PC-3 (cell line): ENCODE results near the gene SEC62. TPM values are rescaled to one million over a fixed set of nuclear protein-coding genes. Genes with fewer than 3 reads are reported as not detected.
A peak's percentile ranks its signal among the peaks of the same experiment; 100 is the strongest.

Experiments
- ATAC-seq: fragments of 200-7000 bp; cut with Tn5 transposase; 2 replicates; pipeline ENCODE4 v1.9.1; 2020; ENCODE audit warnings: mild to moderate bottlenecking, moderate library complexity
- BruUV-seq: library from RNA; stranded (reverse); fragments of 400-500 nt; replicated peaks from 2 replicates; lab custom pipeline; 2021; lab: Mats Ljungman, UMichigan
- CTCF ChIA-PET: fragments of 300-600 bp; sonication (Branson Sonifier 250); formaldehyde crosslinking; loops from one replicate; lab custom pipeline; 2022; ENCODE audit warnings: antibody characterized with exemption; lab: Charles Lee
- POLR2A ChIA-PET: fragments of 300-600 bp; sonication (Branson Sonifier 250); formaldehyde crosslinking; loops from one replicate; lab custom pipeline; 2022; ENCODE audit warnings: antibody characterized with exemption; ENCODE audit not compliant: unreplicated experiment; lab: Charles Lee
- DNase-seq: peaks from one replicate; pipeline ENCODE4 v3.0.0-alpha.2; 2015
- H2AFZ ChIP-seq: fragments of 300-600 bp; sonication (generic); 2 replicates; pipeline ENCODE4 v1.6.0; 2016; ENCODE audit warnings: antibody characterized with exemption, low read length
- H3F3A ChIP-seq: fragments of 300-600 bp; sonication (generic); one replicate; pipeline ENCODE4 v1.6.0; 2017; ENCODE audit warnings: antibody characterized with exemption, low read length, control low read depth, mild to moderate bottlenecking; ENCODE audit not compliant: unreplicated experiment
- H3K27ac ChIP-seq: fragments of 300-600 bp; sonication (generic); 2 replicates; pipeline ENCODE4 v1.5.1; 2016; ENCODE audit warnings: mild to moderate bottlenecking, low read length
- H3K27me3 ChIP-seq: fragments of 300-600 bp; sonication (generic); 2 replicates; pipeline ENCODE4 v1.6.1; 2016; ENCODE audit warnings: low read length, mixed read lengths
- H3K36me3 ChIP-seq: fragments of 300-600 bp; sonication (generic); 2 replicates; pipeline ENCODE4 v1.6.1; 2016; ENCODE audit warnings: low read depth, mixed run types, low read length, mixed read lengths
- H3K4me1 ChIP-seq: fragments of 300-600 bp; sonication (generic); 2 replicates; pipeline ENCODE4 v1.5.1; 2016; ENCODE audit warnings: low read length; ENCODE audit not compliant: insufficient read depth
- H3K4me2 ChIP-seq: fragments of 300-600 bp; sonication (generic); 2 replicates; pipeline ENCODE4 v1.6.0; 2016; ENCODE audit warnings: low read length
- H3K4me3 ChIP-seq: fragments of 300-600 bp; sonication (generic); 2 replicates; pipeline ENCODE4 v1.5.1; 2016; ENCODE audit warnings: mild to moderate bottlenecking, low read length, mixed read lengths
- H3K79me2 ChIP-seq: fragments of 300-600 bp; sonication (generic); 2 replicates; pipeline ENCODE4 v1.6.1; 2017; ENCODE audit warnings: low read length, mixed read lengths
- H3K9ac ChIP-seq: fragments of 300-600 bp; sonication (generic); 2 replicates; pipeline ENCODE4 v1.6.0; 2016; ENCODE audit warnings: mild to moderate bottlenecking, low read length
- H3K9me2 ChIP-seq: fragments of 300-600 bp; sonication (generic); replicated peaks from 2 replicates; pipeline ENCODE4 v1.6.1; 2016; ENCODE audit warnings: mixed run types, low read length, mixed read lengths
- H3K9me3 ChIP-seq: fragments of 300-600 bp; sonication (generic); 2 replicates; pipeline ENCODE4 v1.6.1; 2016; ENCODE audit warnings: low read length, mixed read lengths
- H4K20me1 ChIP-seq: fragments of 300-600 bp; sonication (generic); 2 replicates; pipeline ENCODE4 v1.6.1; 2016; ENCODE audit warnings: low read length, mixed read lengths
- EZH2 ChIP-seq: fragments of 300-600 bp; sonication (generic); IDR thresholded peaks from one replicate; pipeline ENCODE4 v1.6.1; 2017; ENCODE audit warnings: antibody characterized with exemption, mild to moderate bottlenecking, low read length; ENCODE audit not compliant: unreplicated experiment
- EZH2phosphoT487 ChIP-seq: fragments of 300-600 bp; sonication (generic); IDR thresholded peaks from 2 replicates; pipeline ENCODE4 v1.6.1; 2018; ENCODE audit warnings: mild to moderate bottlenecking, antibody characterized with exemption, low read length, borderline replicate concordance
- intact Hi-C: fragments of 100-400 bp; cut with micrococcal nuclease; formaldehyde crosslinking; loops from 2 replicates; pipeline ENCODE4 v1.9.0; 2023
- total RNA-seq: library from RNA; depleted of rRNA; stranded (reverse); fragments of >200 nt; gene quantifications from 2 replicates; pipeline ENCODE4 v1.2.3, GENCODE V29; 2014
- TF ChIP-seq, protein P1 (sequence below): fragments of 300-600 bp; sonication (generic); conservative IDR thresholded peaks from 2 replicates; pipeline ENCODE4 v1.5.1; 2017; ENCODE audit warnings: antibody characterized with exemption, low read depth, mild to moderate bottlenecking, low read length

The SEC62 gene
- total RNA-seq, 1 experiment from 2014 or later = 31.8 TPM

DNA sequence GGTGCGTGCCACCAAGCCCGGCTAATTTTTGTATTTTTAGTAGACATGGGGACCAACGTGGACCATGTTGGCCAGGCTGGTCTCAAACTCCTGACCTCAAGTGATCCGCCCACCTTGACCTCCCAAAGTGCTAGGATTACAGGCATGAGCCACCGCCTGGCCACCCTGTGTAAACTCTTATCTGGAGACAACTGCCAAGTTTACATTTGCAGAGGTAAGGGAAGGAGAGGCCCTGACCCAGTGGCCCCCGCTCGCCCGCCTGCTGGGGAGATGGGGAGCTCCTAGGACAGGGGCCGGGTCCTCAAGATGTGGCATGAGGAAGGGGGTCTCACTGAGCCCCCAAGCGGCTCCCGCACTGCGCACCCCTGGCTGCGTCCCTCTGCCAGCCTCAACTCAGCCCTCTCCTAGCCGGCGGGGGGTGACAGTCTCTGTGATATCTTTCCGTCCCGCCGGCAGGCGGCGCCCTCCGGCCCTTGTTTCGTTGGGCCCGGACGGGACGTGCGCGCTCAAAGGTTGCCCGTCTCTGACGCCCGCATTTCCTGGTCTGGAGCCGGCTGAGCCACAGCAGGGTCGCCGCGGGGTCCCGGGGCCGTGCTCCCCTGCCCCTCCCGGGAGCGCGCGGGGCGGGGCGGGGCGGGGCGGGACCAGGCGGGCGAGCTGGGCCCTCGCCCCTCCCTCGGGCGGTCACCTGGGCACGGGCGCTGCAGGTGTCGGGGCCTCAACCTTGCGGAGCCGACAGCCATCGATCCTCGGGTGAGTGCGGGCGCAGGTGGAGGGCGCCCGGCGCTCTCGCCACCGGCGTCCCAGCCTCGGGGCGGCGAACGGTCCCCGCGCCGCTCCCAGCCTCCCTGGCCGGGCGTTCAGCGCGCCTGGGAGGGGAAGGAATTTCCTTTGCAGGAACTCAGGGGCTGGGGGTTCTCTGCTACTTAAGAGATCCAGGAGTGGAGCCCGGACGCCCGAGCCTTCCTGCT lies 71.1 kb downstream of the SEC62 start, which contains the start of gene GPR160:
TSS of gene GPR160 (plus strand) at position 533 of the 971 bp plus-strand sequence. CDS start 45,978 bp downstream, outside the sequence.
- Histone ChIP-seq H3K4me3 (peak within 1 kb of the TSS; percentile 77), H3K4me2 (peak within 1 kb of the TSS; percentile 92), H3F3A (no peaks in the 10 kb centered on the region), H4K20me1 (no peaks in the 10 kb centered on the region), H2AFZ (peak within 1 kb of the TSS; percentile 95), H3K9ac (peak within 1 kb of the TSS; percentile 5; the same call in 1 of the 2 replicates), H3K36me3 (no peaks in the 10 kb centered on the region), H3K9me2 (no peaks in the 10 kb centered on the region), H3K4me1 (peaks cover 9% of the 10 kb centered on the region; the same call in 1 of the 2 replicates), H3K9me3 (no peaks in the 10 kb centered on the region), H3K79me2 (no peaks in the 10 kb centered on the region), H3K27ac (no peak within 1 kb of the TSS), H3K27me3 (peaks cover 10% of the 10 kb centered on the region)
- TF ChIP-seq, protein P1, sequence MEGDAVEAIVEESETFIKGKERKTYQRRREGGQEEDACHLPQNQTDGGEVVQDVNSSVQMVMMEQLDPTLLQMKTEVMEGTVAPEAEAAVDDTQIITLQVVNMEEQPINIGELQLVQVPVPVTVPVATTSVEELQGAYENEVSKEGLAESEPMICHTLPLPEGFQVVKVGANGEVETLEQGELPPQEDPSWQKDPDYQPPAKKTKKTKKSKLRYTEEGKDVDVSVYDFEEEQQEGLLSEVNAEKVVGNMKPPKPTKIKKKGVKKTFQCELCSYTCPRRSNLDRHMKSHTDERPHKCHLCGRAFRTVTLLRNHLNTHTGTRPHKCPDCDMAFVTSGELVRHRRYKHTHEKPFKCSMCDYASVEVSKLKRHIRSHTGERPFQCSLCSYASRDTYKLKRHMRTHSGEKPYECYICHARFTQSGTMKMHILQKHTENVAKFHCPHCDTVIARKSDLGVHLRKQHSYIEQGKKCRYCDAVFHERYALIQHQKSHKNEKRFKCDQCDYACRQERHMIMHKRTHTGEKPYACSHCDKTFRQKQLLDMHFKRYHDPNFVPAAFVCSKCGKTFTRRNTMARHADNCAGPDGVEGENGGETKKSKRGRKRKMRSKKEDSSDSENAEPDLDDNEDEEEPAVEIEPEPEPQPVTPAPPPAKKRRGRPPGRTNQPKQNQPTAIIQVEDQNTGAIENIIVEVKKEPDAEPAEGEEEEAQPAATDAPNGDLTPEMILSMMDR = peak; percentile 79
- TF ChIP-seq EZH2phosphoT487 (no peak), EZH2 (no peak)
- ChIA-PET CTCF (no interaction called here), POLR2A (no interaction called here)
- DNase-seq (peak; percentile 75), ATAC-seq (peak; percentile 72)
- intact Hi-C loops = loop anchor here (5.0 kb wide), 1 partner anchor 265 kb away; the partner anchor contains the start of gene MYNN
- no TSS peak for BruUV-seq

- Histone ChIP-seq H4K20me1 (no peaks in the 10 kb centered on the region), H3K9me3 (no peaks in the 10 kb centered on the region), H3K27me3 (peaks cover 10% of the 10 kb centered on the region), H3K79me2 (no peaks in the 10 kb centered on the region), H3K9me2 (no peaks in the 10 kb centered on the region), H3K27ac (no peak overlapping the region), H3K36me3 (no peaks in the 10 kb centered on the region), H3K4me3 (peak overlapping the region; percentile 77), H2AFZ (peak overlapping the region; percentile 95), H3K4me1 (peaks cover 9% of the 10 kb centered on the region; the same call in 1 of the 2 replicates), H3F3A (no peaks in the 10 kb centered on the region), H3K4me2 (peak overlapping the region; percentile 92), H3K9ac (peak overlapping the region; percentile 5; the same call in 1 of the 2 replicates)
- TF ChIP-seq EZH2phosphoT487 = no peak
- TF ChIP-seq, protein P1 = peak; percentile 49
- TF ChIP-seq EZH2 = no peak
- POLR2A ChIA-PET = no interaction called here
- intact Hi-C loops = loop anchor here (5.0 kb wide), 1 partner anchor 266 kb away; the partner anchor contains the start of gene MYNN
- ATAC-seq (peak; percentile 28), DNase-seq (peak; percentile 52)
- CTCF ChIA-PET = interaction anchor here (0.5 kb wide), 1 partner anchor 375 kb away, joined by 3 read pairs; no protein-coding TSS in a partner anchor
- BruUV-seq = no TSS peak
Observed at GRCh38 chr3:170038434-170039110, 72.0 kb downstream of the SEC62 start.
